GM19043 (cell line): Measurements from ENCODE around the gene BEGAIN.

Experiments used
- ATAC-seq: cut with Tn5 transposase; IDR thresholded peaks from one replicate; pipeline ENCODE4 v1.9.1; 2021; ENCODE audit warnings: low read depth; ENCODE audit not compliant: unreplicated experiment

Gene BEGAIN

GRCh38 chr14:100602621-100603230 is 15.5 kb upstream of the BEGAIN start:
- ATAC-seq: no peak

- ATAC-seq: no peak
Observed at GRCh38 chr14:100601914-100602313, 14.7 kb upstream of the BEGAIN start.

- ATAC-seq: no peak
Observed at GRCh38 chr14:100601064-100601463, 13.8 kb upstream of the BEGAIN start.

- no peak for ATAC-seq
Observed at GRCh38 chr14:100599981-100600380, 12.8 kb upstream of the BEGAIN start.

- no peak for ATAC-seq
Observed at GRCh38 chr14:100594625-100594951, 7.4 kb upstream of the BEGAIN start.

GRCh38 chr14:100593751-100594624 is 6.8 kb upstream of the BEGAIN start:
- no peak for ATAC-seq

- ATAC-seq: no peak
Observed at GRCh38 chr14:100592972-100593371, 5.8 kb upstream of the BEGAIN start.

- no peak for ATAC-seq
Observed at GRCh38 chr14:100592461-100592891, 5.3 kb upstream of the BEGAIN start.

GRCh38 chr14:100591453-100592371 is 4.5 kb upstream of the BEGAIN start:
- ATAC-seq: no peak

- ATAC-seq: no peak
Observed at GRCh38 chr14:100590726-100591452, 3.7 kb upstream of the BEGAIN start.

GRCh38 chr14:100589760-100590469 is 2.7 kb upstream of the BEGAIN start:
- no peak for ATAC-seq

- ATAC-seq: no peak
Observed at GRCh38 chr14:100589071-100589759, 2.0 kb upstream of the BEGAIN start.

- ATAC-seq: no peak
Observed at GRCh38 chr14:100588671-100589070, 1.5 kb upstream of the BEGAIN start.

- no peak for ATAC-seq
Observed at GRCh38 chr14:100587763-100588411, 670 bp upstream of the BEGAIN start.

GRCh38 chr14:100586403-100587085 is 673 bp downstream of the BEGAIN start:
- ATAC-seq: no peak

- ATAC-seq: no peak
Observed at GRCh38 chr14:100586153-100586402, 1.1 kb downstream of the BEGAIN start.

- no peak for ATAC-seq
Observed at GRCh38 chr14:100585448-100586152, 1.6 kb downstream of the BEGAIN start.
